GM12875 (cell line): ENCODE results near the gene TIGAR.

ENCODE experiments used
- H3K4me3 ChIP-seq: one replicate; pipeline ENCODE4 v1.5.1; 2011; ENCODE audit warnings: low read depth, low read length, control low read depth
- CTCF ChIP-seq: IDR thresholded peaks from 2 replicates; pipeline ENCODE4 v1.5.1; 2011; ENCODE audit warnings: low read depth, mild to moderate bottlenecking, control low read depth, inconsistent platforms, low read length, moderate library complexity, borderline replicate concordance; ENCODE audit not compliant: insufficient read depth

The TIGAR gene

GRCh38 chr12:4278329-4279197 is 42.5 kb upstream of the TIGAR start:
- TF ChIP-seq CTCF = no peak
- H3K4me3 ChIP-seq = no peak overlapping the region

- no peak overlapping the region for H3K4me3 ChIP-seq
- no peak for TF ChIP-seq CTCF
Observed at GRCh38 chr12:4279198-4279690, 41.8 kb upstream of the TIGAR start.

GRCh38 chr12:4280351-4281163 is 40.5 kb upstream of the TIGAR start:
- H3K4me3 ChIP-seq = no peak overlapping the region
- TF ChIP-seq CTCF = no peak

GRCh38 chr12:4281173-4281654 is 39.8 kb upstream of the TIGAR start:
- H3K4me3 ChIP-seq = no peak overlapping the region
- no peak for TF ChIP-seq CTCF

GRCh38 chr12:4282103-4282891 is 38.7 kb upstream of the TIGAR start:
- no peak for TF ChIP-seq CTCF
- H3K4me3 ChIP-seq = no peak overlapping the region

- TF ChIP-seq CTCF = no peak
- no peak overlapping the region for H3K4me3 ChIP-seq
Observed at GRCh38 chr12:4282892-4283511, 38.0 kb upstream of the TIGAR start.
